MCF 10A (cell line): ENCODE results near the gene PATL1. TPM values are rescaled to one million over a fixed set of nuclear protein-coding genes. Genes with fewer than 3 reads are reported as not detected.

ENCODE experiments used
- BruUV-seq: library from RNA; stranded (reverse); fragments of 400-500 nt; replicated peaks from 2 replicates; lab custom pipeline; 2021; lab: Mats Ljungman, UMichigan
- CTCF ChIA-PET: fragments of 300-600 bp; sonication (Branson Sonifier 250); formaldehyde crosslinking; extraction: SDS; loops from one replicate; lab custom pipeline; 2021; ENCODE audit warnings: antibody characterized with exemption, inconsistent platforms; lab: Yijun Ruan, JAX
- POLR2A ChIA-PET: fragments of 300-600, 350-650 bp; sonication (Branson Sonifier 250); formaldehyde crosslinking; extraction: SDS; loops from one replicate; lab custom pipeline; 2020; ENCODE audit warnings: antibody characterized with exemption, inconsistent platforms; lab: Yijun Ruan, JAX
- DNase-seq: peaks from one replicate; pipeline ENCODE4 v3.0.0-alpha.2; 2018; ENCODE audit not compliant: unreplicated experiment
- H3K27ac Mint-ChIP-seq: one replicate; pipeline ENCODE4 v1.8.0; 2022; ENCODE audit warnings: mild to moderate bottlenecking, low read depth, mixed read lengths; ENCODE audit not compliant: unreplicated experiment
- H3K27me3 Mint-ChIP-seq: one replicate; pipeline ENCODE4 v1.8.0; 2022; ENCODE audit warnings: mixed read lengths; ENCODE audit not compliant: insufficient read depth, unreplicated experiment
- H3K36me3 Mint-ChIP-seq: one replicate; pipeline ENCODE4 v1.8.0; 2022; ENCODE audit warnings: mild to moderate bottlenecking, moderate library complexity, mixed read lengths; ENCODE audit not compliant: insufficient read depth, unreplicated experiment
- H3K4me1 Mint-ChIP-seq: one replicate; pipeline ENCODE4 v1.8.0; 2022; ENCODE audit warnings: mixed read lengths; ENCODE audit not compliant: insufficient read depth, unreplicated experiment
- H3K4me3 Mint-ChIP-seq: one replicate; pipeline ENCODE4 v1.8.0; 2022; ENCODE audit warnings: mild to moderate bottlenecking, moderate library complexity, mixed read lengths; ENCODE audit not compliant: unreplicated experiment
- H3K9me3 Mint-ChIP-seq: one replicate; pipeline ENCODE4 v1.8.0; 2022; ENCODE audit warnings: mixed read lengths; ENCODE audit not compliant: unreplicated experiment
- intact Hi-C: fragments of 100-400 bp; cut with micrococcal nuclease; formaldehyde crosslinking; loops from 2 replicates; pipeline ENCODE4 v1.14.1; 2022
- total RNA-seq: library from RNA; stranded (reverse); gene quantifications from 2 replicates; pipeline ENCODE4 v1.2.3, GENCODE V29; 2022
- TF ChIP-seq, protein P1 (sequence below): fragments of 200-600 bp; IDR thresholded peaks from one replicate; pipeline ENCODE4 v1.8.0; 2022; ENCODE audit warnings: antibody characterized with exemption, mild to moderate bottlenecking; ENCODE audit not compliant: unreplicated experiment

Gene PATL1
- total RNA-seq, 1 experiment from 2014 or later = 42.6 TPM

DNA sequence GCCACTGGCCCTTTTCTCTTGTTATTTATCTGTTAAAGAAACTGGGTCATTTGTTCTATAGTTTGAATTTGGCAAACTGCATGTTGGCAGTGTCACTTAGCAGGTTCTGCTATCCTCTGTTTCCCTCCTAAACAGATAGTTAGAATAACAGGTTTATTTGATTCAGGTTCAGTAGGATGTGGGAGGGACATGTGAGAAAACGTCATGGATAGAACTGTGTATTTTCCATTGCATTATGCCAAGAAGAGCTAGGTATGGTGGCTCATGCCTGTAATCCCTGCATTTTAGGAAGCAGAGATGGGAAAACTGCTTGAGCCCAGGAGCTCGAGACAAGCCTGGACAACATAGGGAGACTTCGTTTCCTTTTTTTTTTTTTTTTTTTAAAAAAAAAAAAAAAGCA is 24.3 kb downstream of the PATL1 start:
- H3K4me1 Mint-ChIP-seq = no peaks in the 10 kb centered on the region
- H3K9me3 Mint-ChIP-seq = no peaks in the 10 kb centered on the region
- peaks cover 86% of the 10 kb centered on the region for H3K36me3 Mint-ChIP-seq
- intact Hi-C loops = no loop called here
- ChIA-PET CTCF (no interaction called here), POLR2A (interaction anchor here (0.6 to 0.9 kb wide), 2 partner anchors 9 to 28 kb away, joined by 3 to 4 read pairs; no protein-coding TSS in a partner anchor)
- TF ChIP-seq, protein P1, sequence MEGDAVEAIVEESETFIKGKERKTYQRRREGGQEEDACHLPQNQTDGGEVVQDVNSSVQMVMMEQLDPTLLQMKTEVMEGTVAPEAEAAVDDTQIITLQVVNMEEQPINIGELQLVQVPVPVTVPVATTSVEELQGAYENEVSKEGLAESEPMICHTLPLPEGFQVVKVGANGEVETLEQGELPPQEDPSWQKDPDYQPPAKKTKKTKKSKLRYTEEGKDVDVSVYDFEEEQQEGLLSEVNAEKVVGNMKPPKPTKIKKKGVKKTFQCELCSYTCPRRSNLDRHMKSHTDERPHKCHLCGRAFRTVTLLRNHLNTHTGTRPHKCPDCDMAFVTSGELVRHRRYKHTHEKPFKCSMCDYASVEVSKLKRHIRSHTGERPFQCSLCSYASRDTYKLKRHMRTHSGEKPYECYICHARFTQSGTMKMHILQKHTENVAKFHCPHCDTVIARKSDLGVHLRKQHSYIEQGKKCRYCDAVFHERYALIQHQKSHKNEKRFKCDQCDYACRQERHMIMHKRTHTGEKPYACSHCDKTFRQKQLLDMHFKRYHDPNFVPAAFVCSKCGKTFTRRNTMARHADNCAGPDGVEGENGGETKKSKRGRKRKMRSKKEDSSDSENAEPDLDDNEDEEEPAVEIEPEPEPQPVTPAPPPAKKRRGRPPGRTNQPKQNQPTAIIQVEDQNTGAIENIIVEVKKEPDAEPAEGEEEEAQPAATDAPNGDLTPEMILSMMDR = no peak
- peak overlapping the region; percentile 19 for H3K27ac Mint-ChIP-seq
- no peak for DNase-seq
- no TSS peak for BruUV-seq
- H3K27me3 Mint-ChIP-seq = no peaks in the 10 kb centered on the region
- H3K4me3 Mint-ChIP-seq = no peak overlapping the region

DNA sequence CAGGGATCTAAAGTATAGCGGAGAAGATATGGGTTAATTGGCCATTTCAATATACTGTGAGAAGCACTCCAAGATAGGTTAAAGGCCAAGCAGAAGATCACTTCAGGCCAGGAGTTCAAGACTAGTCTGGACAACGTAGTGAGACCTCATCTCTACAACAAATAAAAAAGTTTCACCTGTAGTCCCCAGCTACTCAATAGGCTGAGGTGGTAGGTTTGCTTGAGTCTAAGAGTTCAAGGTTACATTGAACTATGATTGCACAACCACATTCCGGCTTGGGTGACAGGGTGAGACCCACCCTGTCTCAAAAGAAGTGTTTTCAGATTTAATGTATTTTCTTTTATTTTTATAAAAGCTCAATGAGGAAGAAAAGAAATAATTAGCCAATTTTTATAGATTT is 25.4 kb downstream of the PATL1 start:
- Mint-ChIP-seq H3K27me3 (no peaks in the 10 kb centered on the region), H3K4me1 (no peaks in the 10 kb centered on the region), H3K4me3 (no peak overlapping the region), H3K9me3 (no peaks in the 10 kb centered on the region), H3K36me3 (peaks cover 86% of the 10 kb centered on the region), H3K27ac (no peak overlapping the region)
- ChIA-PET CTCF (no interaction called here), POLR2A (interaction anchor here (1.6 kb wide), 1 partner anchor 26 kb away, joined by 4 read pairs; the partner anchor contains the start of gene PATL1)
- no TSS peak for BruUV-seq
- intact Hi-C loops = no loop called here
- TF ChIP-seq, protein P1 = no peak
- DNase-seq = no peak

GRCh38 chr11:59641156-59641555 is 27.7 kb downstream of the PATL1 start:
- DNase-seq = no peak
- H3K4me3 Mint-ChIP-seq = no peak overlapping the region
- BruUV-seq = no TSS peak
- peaks cover 83% of the 10 kb centered on the region for H3K36me3 Mint-ChIP-seq
- no peaks in the 10 kb centered on the region for H3K4me1 Mint-ChIP-seq
- TF ChIP-seq, protein P1 = no peak
- no peaks in the 10 kb centered on the region for H3K9me3 Mint-ChIP-seq
- POLR2A ChIA-PET = interaction anchor here (0.6 to 0.7 kb wide), 2 partner anchors 30 to 443 kb away, joined by 3 to 4 read pairs; no protein-coding TSS in a partner anchor
- peak overlapping the region; percentile 12 for H3K27ac Mint-ChIP-seq
- intact Hi-C loops = no loop called here
- H3K27me3 Mint-ChIP-seq = no peaks in the 10 kb centered on the region
- CTCF ChIA-PET = interaction anchor here (0.6 to 0.7 kb wide), 2 partner anchors 17 to 24 kb away, joined by 3 read pairs; no protein-coding TSS in a partner anchor

DNA sequence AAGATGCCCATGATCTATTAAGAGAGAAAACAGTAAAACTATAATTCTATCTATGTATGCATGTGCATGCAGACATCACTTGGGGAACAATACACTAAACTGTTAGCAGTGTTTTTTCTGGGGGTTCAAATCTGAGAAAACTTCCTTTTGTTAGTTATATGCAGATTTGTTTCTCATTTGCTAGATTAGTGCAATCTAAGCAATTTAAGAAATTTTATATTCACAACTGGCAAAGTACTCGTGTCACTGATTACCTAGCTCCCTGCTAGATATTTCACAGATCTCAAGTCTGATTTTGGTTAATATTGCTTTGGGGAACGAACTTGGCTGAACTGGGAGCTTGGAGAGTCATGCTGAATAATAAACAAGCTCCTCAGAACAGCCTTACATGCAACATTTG is 38.3 kb downstream of the PATL1 start:
- H3K4me1 Mint-ChIP-seq = no peaks in the 10 kb centered on the region
- peaks cover 17% of the 10 kb centered on the region for H3K36me3 Mint-ChIP-seq
- POLR2A ChIA-PET = interaction anchor here (1.0 kb wide), 1 partner anchor 81 kb away, joined by 3 read pairs; no protein-coding TSS in a partner anchor
- no TSS peak for BruUV-seq
- H3K27ac Mint-ChIP-seq = no peak overlapping the region
- no peak overlapping the region for H3K4me3 Mint-ChIP-seq
- intact Hi-C loops = no loop called here
- CTCF ChIA-PET = interaction anchor here (0.8 to 1.2 kb wide), 2 partner anchors 9 to 13 kb away, joined by 3 read pairs; no protein-coding TSS in a partner anchor
- TF ChIP-seq, protein P1 = no peak
- H3K27me3 Mint-ChIP-seq = no peaks in the 10 kb centered on the region
- no peak for DNase-seq
- H3K9me3 Mint-ChIP-seq = no peaks in the 10 kb centered on the region
